ENCODE measurements around the gene GNL2.

The GNL2 gene

DNA sequence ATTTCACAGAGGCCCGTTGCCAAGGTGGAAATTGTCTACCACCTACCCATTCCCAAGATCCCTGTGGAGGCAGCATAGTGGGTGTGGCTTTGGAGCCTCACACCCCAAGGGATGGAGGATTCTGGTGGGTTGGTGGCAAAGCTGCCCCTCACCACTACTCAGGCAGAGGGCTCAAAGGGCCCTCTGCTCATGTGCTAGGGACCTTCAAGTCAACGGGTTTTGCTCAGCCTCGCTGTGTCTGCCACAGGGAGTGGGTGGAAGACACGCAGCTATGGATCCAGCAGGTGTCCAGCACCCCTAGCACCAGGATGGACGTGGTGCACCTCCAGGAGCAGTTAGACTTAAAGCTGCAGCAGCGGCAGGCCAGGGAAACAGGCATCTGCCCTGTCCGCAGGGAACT, 36.7 kb downstream of the GNL2 start:
- DNase-seq (ENCODE audit: low read depth) = no peak
- no peak overlapping the region for H3K4me3 ChIP-seq (ENCODE audit: low read length)
- TF ChIP-seq, protein P1, sequence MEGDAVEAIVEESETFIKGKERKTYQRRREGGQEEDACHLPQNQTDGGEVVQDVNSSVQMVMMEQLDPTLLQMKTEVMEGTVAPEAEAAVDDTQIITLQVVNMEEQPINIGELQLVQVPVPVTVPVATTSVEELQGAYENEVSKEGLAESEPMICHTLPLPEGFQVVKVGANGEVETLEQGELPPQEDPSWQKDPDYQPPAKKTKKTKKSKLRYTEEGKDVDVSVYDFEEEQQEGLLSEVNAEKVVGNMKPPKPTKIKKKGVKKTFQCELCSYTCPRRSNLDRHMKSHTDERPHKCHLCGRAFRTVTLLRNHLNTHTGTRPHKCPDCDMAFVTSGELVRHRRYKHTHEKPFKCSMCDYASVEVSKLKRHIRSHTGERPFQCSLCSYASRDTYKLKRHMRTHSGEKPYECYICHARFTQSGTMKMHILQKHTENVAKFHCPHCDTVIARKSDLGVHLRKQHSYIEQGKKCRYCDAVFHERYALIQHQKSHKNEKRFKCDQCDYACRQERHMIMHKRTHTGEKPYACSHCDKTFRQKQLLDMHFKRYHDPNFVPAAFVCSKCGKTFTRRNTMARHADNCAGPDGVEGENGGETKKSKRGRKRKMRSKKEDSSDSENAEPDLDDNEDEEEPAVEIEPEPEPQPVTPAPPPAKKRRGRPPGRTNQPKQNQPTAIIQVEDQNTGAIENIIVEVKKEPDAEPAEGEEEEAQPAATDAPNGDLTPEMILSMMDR (conservative IDR thresholded peaks at IDR 0.05; ENCODE audit: low read length) = no peak

DNA sequence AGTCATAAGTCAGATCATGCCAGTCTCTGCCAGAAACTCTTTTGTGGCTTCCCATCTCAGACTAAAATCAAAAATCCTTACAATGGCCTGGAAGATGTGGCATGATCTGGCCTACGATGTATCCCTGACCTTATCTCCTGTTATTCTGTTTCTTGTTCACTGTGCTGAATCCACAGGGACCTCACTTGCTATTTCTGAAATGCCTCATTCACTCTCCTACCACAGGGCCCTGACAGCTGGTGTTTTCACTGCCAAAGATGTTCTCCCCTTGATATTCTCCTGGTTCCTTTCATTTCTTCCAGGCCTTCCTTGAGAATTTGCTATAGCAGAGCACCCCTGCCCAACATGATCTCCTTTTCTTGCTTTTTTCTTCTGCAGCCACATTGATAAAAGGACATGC, 37.3 kb downstream of the GNL2 start:
- no peak overlapping the region for H3K4me3 ChIP-seq (ENCODE audit: low read length)
- TF ChIP-seq, protein P1 (conservative IDR thresholded peaks at IDR 0.05; ENCODE audit: low read length) = no peak
- DNase-seq (ENCODE audit: low read depth) = no peak

DNA sequence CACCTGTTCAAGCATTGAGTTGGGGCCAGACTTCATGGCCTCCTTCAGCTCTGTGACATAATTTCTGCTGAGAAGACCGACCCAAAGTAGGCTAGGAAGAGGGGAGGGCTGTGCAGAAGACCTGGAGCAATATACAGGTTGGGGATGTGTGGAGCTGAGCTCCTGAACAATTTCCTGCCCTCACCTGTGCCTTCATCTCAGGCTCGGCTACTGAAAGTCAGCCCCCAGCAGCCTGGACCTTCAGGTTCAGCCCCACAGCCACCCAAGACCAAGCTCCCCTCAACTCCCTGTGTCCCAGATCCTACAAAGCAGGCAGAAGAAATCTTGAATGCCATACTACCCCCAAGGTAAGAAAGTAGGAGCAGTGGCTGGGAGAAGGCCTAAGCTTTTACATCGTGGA, 38.3 kb downstream of the GNL2 start:
- H3K4me3 ChIP-seq (ENCODE audit: low read length) = peak overlapping the region; percentile 51; the same call in 1 of the 2 replicates
- no peak for DNase-seq (ENCODE audit: low read depth)
- TF ChIP-seq, protein P1 (conservative IDR thresholded peaks at IDR 0.05; ENCODE audit: low read length) = no peak

- peak within 1 kb of the TSS; percentile 51 for H3K4me3 ChIP-seq (ENCODE audit: low read length)
- DNase-seq (ENCODE audit: low read depth) = peak; percentile 77
- TF ChIP-seq, protein P1 (conservative IDR thresholded peaks at IDR 0.05; ENCODE audit: low read length) = no peak
These were observed 39.0 kb downstream of the GNL2 start, which contains the start of gene DNALI1 for GRCh38 chr1:37556712-37557196. Gene DNALI1 (plus strand): TSS chr1:37556940. CDS start chr1:37556995, 55 bp downstream.

GRCh38 chr1:37553927-37554808, 41.6 kb downstream of the GNL2 start, which contains the start of gene SNIP1:
Gene SNIP1 (minus strand): TSS chr1:37554293. CDS start chr1:37554229, 64 bp downstream.
- TF ChIP-seq, protein P1 (conservative IDR thresholded peaks at IDR 0.05; ENCODE audit: low read length) = no peak
- peak; percentile 91 for DNase-seq (ENCODE audit: low read depth)
- H3K4me3 ChIP-seq (ENCODE audit: low read length) = peak within 1 kb of the TSS; percentile 100

DNA sequence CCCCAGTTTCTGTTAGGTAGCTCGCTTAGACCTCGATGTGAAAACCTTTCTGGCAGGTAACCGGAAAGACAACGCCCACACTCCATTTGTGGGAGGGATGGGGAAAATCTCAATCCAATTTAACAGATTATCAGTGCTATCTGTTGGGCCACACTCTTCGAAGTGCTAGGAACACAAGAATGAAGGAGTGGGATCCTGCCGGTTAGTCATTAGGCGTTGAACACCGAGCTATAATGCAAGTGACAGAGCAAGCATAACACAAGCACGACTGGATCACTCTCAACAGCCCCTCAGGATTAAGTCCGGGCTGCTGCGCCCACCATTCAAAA, 42.2 kb downstream of the GNL2 start:
- H3K4me3 ChIP-seq (ENCODE audit: low read length) = peak overlapping the region; percentile 100
- DNase-seq (ENCODE audit: low read depth) = no peak
- TF ChIP-seq, protein P1 (conservative IDR thresholded peaks at IDR 0.05; ENCODE audit: low read length) = no peak

DNA sequence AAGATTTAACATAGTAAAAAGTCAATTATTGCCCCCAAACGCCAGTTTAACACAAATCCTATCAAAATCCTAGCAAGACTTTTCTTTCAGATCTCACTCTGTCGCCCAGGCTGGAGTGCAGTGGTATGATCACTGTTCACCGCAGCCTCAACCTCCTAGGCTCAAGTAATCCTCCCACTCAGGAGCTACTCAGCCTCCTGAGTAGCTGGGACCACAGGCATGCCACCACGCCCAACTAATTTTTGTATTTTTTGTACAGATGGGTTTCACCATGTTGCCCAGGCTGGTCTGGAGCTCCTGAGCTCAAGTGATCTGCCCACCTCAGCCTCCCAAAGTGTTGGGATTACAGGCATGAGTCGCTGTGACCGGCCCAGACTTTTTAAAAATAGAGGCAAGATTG, 46.4 kb downstream of the GNL2 start:
- H3K4me3 ChIP-seq (ENCODE audit: low read length) = no peak overlapping the region
- TF ChIP-seq, protein P1 (conservative IDR thresholded peaks at IDR 0.05; ENCODE audit: low read length) = no peak
- DNase-seq (ENCODE audit: low read depth) = no peak

Data from AG10803 (cell line).